GM12878 (cell line): Measurements from ENCODE around the gene SHPK. TPM values are rescaled to one million over a fixed set of nuclear protein-coding genes. Genes with fewer than 3 reads are reported as not detected.
A peak's percentile ranks its signal among the peaks of the same experiment; 100 is the strongest.

ENCODE experiments used
- ATAC-seq: fragments of 200-7000 bp; cut with Tn5 transposase; 3 replicates; pipeline ENCODE4 v1.9.1; 2020; ENCODE audit warnings: mild to moderate bottlenecking, moderate library complexity
- BruUV-seq: library from RNA; stranded (reverse); fragments of 400-500 nt; replicated peaks from 2 replicates; lab custom pipeline; 2021; lab: Mats Ljungman, UMichigan
- CTCF ChIA-PET: fragments of 300-600 bp; sonication (Branson Sonifier 250); formaldehyde crosslinking; extraction: SDS; loops from one replicate; lab custom pipeline; 2021; ENCODE audit warnings: inconsistent platforms; lab: Yijun Ruan, JAX
- POLR2A ChIA-PET: fragments of 350-600 bp; formaldehyde crosslinking; extraction: SDS; loops from one replicate; lab custom pipeline; 2021; ENCODE audit warnings: inconsistent platforms; lab: Charles Lee
- RAD21 ChIA-PET: fragments of 300-600 bp; sonication (Branson Sonifier 250); formaldehyde crosslinking; loops from one replicate; lab custom pipeline; 2023; ENCODE audit warnings: antibody characterized with exemption; ENCODE audit not compliant: unreplicated experiment; lab: Charles Lee
- SMC1A ChIA-PET: fragments of 300-600 bp; sonication (Branson Sonifier 250); formaldehyde crosslinking; loops from one replicate; lab custom pipeline; 2023; ENCODE audit not compliant: unreplicated experiment, uncharacterized antibody; lab: Charles Lee
- DNase-seq: peaks from one replicate; pipeline ENCODE4 v3.0.0-alpha.2; 2011; ENCODE audit warnings: low read depth, low spot score
- FAIRE-seq: peaks from 3 replicates; lab custom pipeline; 2011; peaks lifted over from hg19 to GRCh38; lab: Jason Lieb, UNC
- H2AFZ ChIP-seq: 2 replicates; pipeline ENCODE4 v1.6.0; 2011; ENCODE audit warnings: low read depth, low read length, control low read depth; ENCODE audit not compliant: control insufficient read depth
- H3K27ac ChIP-seq: 2 replicates; pipeline ENCODE4 v1.5.1; 2011; ENCODE audit warnings: control low read depth; ENCODE audit not compliant: control insufficient read depth, insufficient read depth
- H3K27me3 ChIP-seq, 2 experiments: replicated peaks in 1 of 2; 2 replicates each; pipeline versions ENCODE4 v1.6.0 to v1.6.1; 2011; ENCODE audit warnings: low read length in 1 of 2; ENCODE audit not compliant: control insufficient read depth in 2 of 2, insufficient read depth in 2 of 2
- H3K36me3 ChIP-seq, 2 experiments: 2 replicates each; pipeline ENCODE4 v1.5.1; 2011; ENCODE audit warnings: low read length in 1 of 2; ENCODE audit not compliant: control insufficient read depth in 2 of 2, insufficient read depth in 2 of 2
- H3K4me1 ChIP-seq: 2 replicates; pipeline ENCODE4 v1.6.1; 2011; ENCODE audit warnings: mild to moderate bottlenecking, low read length, moderate library complexity, mixed read lengths; ENCODE audit not compliant: control insufficient read depth, insufficient read depth
- H3K4me2 ChIP-seq: 2 replicates; pipeline ENCODE4 v1.6.0; 2011; ENCODE audit warnings: control low read depth; ENCODE audit not compliant: control insufficient read depth, insufficient read depth
- H3K4me3 ChIP-seq: fragments of 200-600 bp; sonication (generic); 2 replicates; pipeline ENCODE4 v1.5.1; 2016
- H3K79me2 ChIP-seq: 2 replicates; pipeline ENCODE4 v1.6.0; 2011; ENCODE audit warnings: low read length; ENCODE audit not compliant: control insufficient read depth, insufficient read depth
- H3K9ac ChIP-seq: 2 replicates; pipeline ENCODE4 v1.8.0; 2011; ENCODE audit warnings: low read length, control low read depth, mixed read lengths; ENCODE audit not compliant: control insufficient read depth, insufficient read depth
- H3K9me3 ChIP-seq: replicated peaks from 3 replicates; pipeline ENCODE4 v1.5.1; 2011; ENCODE audit warnings: mild to moderate bottlenecking, low read length; ENCODE audit not compliant: control insufficient read depth, insufficient read depth
- H4K20me1 ChIP-seq: 2 replicates; pipeline ENCODE4 v1.6.0; 2011; ENCODE audit not compliant: control insufficient read depth, insufficient read depth
- MEF2B ChIP-seq: fragments of 450-650 bp; IDR thresholded peaks from 2 replicates; pipeline ENCODE4 v1.6.1; 2018; ENCODE audit warnings: mild to moderate bottlenecking, moderate library complexity; ENCODE audit not compliant: partially characterized antibody, poor library complexity, severe bottlenecking
- ZBTB4 ChIP-seq: fragments of 450-650 bp; formaldehyde crosslinking; IDR thresholded peaks from 2 replicates; pipeline ENCODE4 v1.4.0; 2022; ENCODE audit warnings: mild to moderate bottlenecking, moderate library complexity
- ZNF207 ChIP-seq: fragments of 450-650 bp; IDR thresholded peaks from 2 replicates; pipeline ENCODE4 v1.6.1; 2014; ENCODE audit warnings: antibody characterized with exemption, mild to moderate bottlenecking, borderline replicate concordance
- WGBS: methylation state at CpG from one replicate; pipeline ENCODE4 v1.1.6; 2016; ENCODE audit warnings: low lambda C conversion rate; ENCODE audit not compliant: insufficient replicate concordance, insufficient coverage; ENCODE audit errors: missing lambda C conversion rate; 5-methylcytosine and 5-hydroxymethylcytosine counted together
- in situ Hi-C: fragments of 300-500 bp; cut with MboI; formaldehyde crosslinking; loops from 9 replicates; pipeline ENCODE4 v1.14.3; 2018; ENCODE audit warnings: mixed read lengths
- intact Hi-C: fragments of 100-400 bp; cut with micrococcal nuclease; formaldehyde crosslinking; loops from one replicate; pipeline ENCODE4 v1.14.2; 2022; ENCODE audit not compliant: unreplicated experiment
- polyA plus RNA-seq, 11 experiments: library from polyadenylated mRNA; depleted of rRNA in 4 of 11; unstranded in 6 of 11; stranded (reverse) in 5 of 11; fragments of >200 nt; fragmentation: Nextera tagmentation in 4 of 11; fragmentation: Illumina TruSeq in 1 of 11; extraction: Ambion mirVana in 4 of 11; extraction: Trizol in 1 of 11; gene quantifications; 1 replicate in 1 of 11; 2 replicates in 10 of 11; pipeline versions ENCODE4 v1.2.1 to v1.2.3, GENCODE V29; 2011 to 2016; ENCODE audit warnings: inconsistent platforms in 2 of 11, missing spikeins in 2 of 11, low read depth in 1 of 11
- total RNA-seq, 4 experiments: library from RNA; depleted of rRNA in 3 of 4; stranded (reverse); fragments of >200 nt in 3 of 4; fragmentation: Illumina TruSeq in 1 of 4; extraction: Trizol in 1 of 4; gene quantifications; 2 replicates each; pipeline versions ENCODE4 v1.2.1 to v1.2.3, GENCODE V29; 2013 to 2021
- TF ChIP-seq, protein P1 (sequence below): fragments of 450-650 bp; IDR thresholded peaks from 2 replicates; pipeline ENCODE4 v1.6.1; 2014; ENCODE audit warnings: mild to moderate bottlenecking

The SHPK gene
- total and polyA plus RNA-seq, 10 of the 15 experiments (the other 5 are each of a cell fraction or from before 2014, with no cell fraction given): 1.7 to 16.6 (median 12.9) TPM

DNA sequence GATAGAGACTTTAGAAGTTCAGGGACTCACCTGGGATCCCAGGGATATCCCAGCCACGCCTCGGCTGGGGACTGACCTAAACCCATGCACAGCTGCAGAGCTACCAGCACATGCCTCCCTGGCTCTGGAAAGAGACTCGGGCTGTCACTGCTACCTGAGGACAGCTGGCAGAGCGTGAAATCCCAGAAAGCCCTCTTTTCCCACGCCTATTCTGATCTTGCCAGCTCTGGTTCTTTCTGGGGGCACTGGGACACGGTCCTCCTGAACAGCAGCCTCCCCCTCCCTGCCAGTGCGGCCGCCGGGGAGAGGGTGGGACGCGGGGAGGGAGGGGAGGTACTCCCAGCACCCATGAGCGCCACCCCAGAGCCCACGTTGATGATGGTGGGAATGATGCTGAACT, 49.1 kb upstream of the SHPK start:
- in situ Hi-C loops (no loop called here), intact Hi-C loops (no loop called here)
- ChIA-PET RAD21 (interaction anchor here (0.7 to 1.2 kb wide), 3 partner anchors 9 to 56 kb away, joined by 3 to 4 read pairs (median 4); no protein-coding TSS in a partner anchor), POLR2A (interaction anchor here (0.7 kb wide), 1 partner anchor 55 kb away, joined by 4 read pairs; no protein-coding TSS in a partner anchor), CTCF (interaction anchor here (5.1 kb wide), 1 partner anchor 51 kb away, joined by 105 read pairs; no protein-coding TSS in a partner anchor), SMC1A (interaction anchor here (0.5 to 0.9 kb wide), 2 partner anchors 9 to 103 kb away, joined by 3 to 5 read pairs; no protein-coding TSS in a partner anchor)
- Histone ChIP-seq H3K4me3 (no peak overlapping the region), H3K4me2 (no peak overlapping the region), H3K4me1 (peaks cover 6% of the 10 kb centered on the region; the same call in 1 of the 2 replicates), H4K20me1 (no peaks in the 10 kb centered on the region), H3K79me2 (no peaks in the 10 kb centered on the region), H2AFZ (no peak overlapping the region), H3K27ac (no peak overlapping the region), H3K36me3 (peaks cover 0 to 4% of the 10 kb centered on the region in 2 experiments; a peak in 2 of 4 replicates), H3K9ac (no peak overlapping the region), H3K9me3 (no peaks in the 10 kb centered on the region), H3K27me3 (no peaks in the 10 kb centered on the region)
- ATAC-seq (no peak), DNase-seq (no peak), FAIRE-seq (no peak)
- WGBS: 48% methylated on average over 8 of the region's 13 CpGs
- BruUV-seq: no TSS peak
- TF ChIP-seq ZNF207 (no peak), MEF2B (peak; percentile 65), ZBTB4 (CRISPR knock-in tag) (no peak)
- TF ChIP-seq, protein P1, sequence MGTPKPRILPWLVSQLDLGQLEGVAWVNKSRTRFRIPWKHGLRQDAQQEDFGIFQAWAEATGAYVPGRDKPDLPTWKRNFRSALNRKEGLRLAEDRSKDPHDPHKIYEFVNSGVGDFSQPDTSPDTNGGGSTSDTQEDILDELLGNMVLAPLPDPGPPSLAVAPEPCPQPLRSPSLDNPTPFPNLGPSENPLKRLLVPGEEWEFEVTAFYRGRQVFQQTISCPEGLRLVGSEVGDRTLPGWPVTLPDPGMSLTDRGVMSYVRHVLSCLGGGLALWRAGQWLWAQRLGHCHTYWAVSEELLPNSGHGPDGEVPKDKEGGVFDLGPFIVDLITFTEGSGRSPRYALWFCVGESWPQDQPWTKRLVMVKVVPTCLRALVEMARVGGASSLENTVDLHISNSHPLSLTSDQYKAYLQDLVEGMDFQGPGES: no peak
